PFSK-1 (cell line): ENCODE measurements around the gene HHATL.

ENCODE experiments used
- FOXP2 ChIP-seq: optimal IDR thresholded peaks from 2 replicates; pipeline ENCODE3; 2011; ENCODE audit warnings: borderline replicate concordance, control low read depth, inconsistent platforms; ENCODE audit not compliant: insufficient read depth; ENCODE audit errors: extremely low read length, extremely low read depth
- POLR2AphosphoS5 ChIP-seq: IDR thresholded peaks from 2 replicates; pipeline ENCODE4 v1.6.1; 2012; ENCODE audit warnings: low read depth, mild to moderate bottlenecking, control low read depth, low read length, moderate library complexity
- REST ChIP-seq, 2 experiments: IDR thresholded peaks; 2 replicates each; pipeline versions ENCODE4 v1.6.1 to v1.8.0; 2011 to 2012; ENCODE audit warnings: low read depth in 2 of 2, low read length in 2 of 2, control low read depth in 1 of 2, inconsistent platforms in 1 of 2, mild to moderate bottlenecking in 1 of 2, moderate library complexity in 1 of 2; ENCODE audit not compliant: insufficient read depth in 1 of 2
- SIN3A ChIP-seq: IDR thresholded peaks from 2 replicates; pipeline ENCODE4 v1.6.1; 2012; ENCODE audit warnings: mild to moderate bottlenecking, low read length, moderate library complexity, borderline replicate concordance; ENCODE audit not compliant: insufficient read depth
- TAF1 ChIP-seq: IDR thresholded peaks from 2 replicates; pipeline ENCODE4 v1.6.1; 2012; ENCODE audit warnings: low read length, control low read depth, borderline replicate concordance; ENCODE audit not compliant: insufficient read depth

Gene HHATL

GRCh38 chr3:42747581-42747980, 45.0 kb upstream of the HHATL start:
- TF ChIP-seq SIN3A (no peak), FOXP2 (no peak)

GRCh38 chr3:42746455-42747450, 44.2 kb upstream of the HHATL start:
- TF ChIP-seq POLR2AphosphoS5 (no peak), TAF1 (no peak), SIN3A (no peak), REST (IDR thresholded peaks at IDR 0.05; ENCODE audit: insufficient read depth in 1 of 2, low read depth in 2 of 2, low read length in 2 of 2) (no peak)

GRCh38 chr3:42745776-42746454, 43.3 kb upstream of the HHATL start:
- TF ChIP-seq POLR2AphosphoS5: no peak
- TF ChIP-seq TAF1: no peak
- TF ChIP-seq SIN3A: no peak
- no peak for TF ChIP-seq FOXP2
- no peak for TF ChIP-seq REST (IDR thresholded peaks at IDR 0.05; ENCODE audit: insufficient read depth in 1 of 2, low read depth in 2 of 2, low read length in 2 of 2)

GRCh38 chr3:42745291-42745745, 42.7 kb upstream of the HHATL start:
- TF ChIP-seq TAF1: no peak
- TF ChIP-seq REST (IDR thresholded peaks at IDR 0.05; ENCODE audit: insufficient read depth in 1 of 2, low read depth in 2 of 2, low read length in 2 of 2): no peak
- no peak for TF ChIP-seq POLR2AphosphoS5
- TF ChIP-seq SIN3A: no peak

- TF ChIP-seq REST (IDR thresholded peaks at IDR 0.05; ENCODE audit: insufficient read depth in 1 of 2, low read depth in 2 of 2, low read length in 2 of 2): no peak
- TF ChIP-seq POLR2AphosphoS5: no peak
- TF ChIP-seq TAF1: no peak
- no peak for TF ChIP-seq SIN3A
- no peak for TF ChIP-seq FOXP2
These were observed 40.8 kb upstream of the HHATL start for GRCh38 chr3:42743204-42743995.
